Transverse colon (tissue), 4 donors: ENCODE measurements around the gene DNAAF3.

Experiments used
- CTCF ChIP-seq, 5 experiments: fragments of 200-600 bp in 3 of 5; fragments of 450-650 bp in 2 of 5; sonication (generic) in 3 of 5; IDR thresholded peaks; 1 replicate in 2 of 5; 2 replicates in 3 of 5; pipeline ENCODE4 v1.5.1; 2016 to 2017; ENCODE audit warnings: antibody characterized with exemption in 5 of 5, inconsistent platforms in 3 of 5, mild to moderate bottlenecking in 2 of 5, moderate library complexity in 1 of 5
- POLR2A ChIP-seq: fragments of 450-650 bp; IDR thresholded peaks from one replicate; pipeline ENCODE4 v1.6.1; 2016; ENCODE audit warnings: antibody characterized with exemption, mild to moderate bottlenecking, moderate library complexity
- POLR2AphosphoS5 ChIP-seq, 3 donors: sonication (generic); formaldehyde crosslinking; IDR thresholded peaks; one replicate each; pipeline ENCODE4 v1.6.1; 2016; ENCODE audit warnings: antibody characterized with exemption in 3 of 3

- TF ChIP-seq POLR2A: no peak
- no peak for TF ChIP-seq CTCF (IDR thresholded peaks at IDR 0.05)
- TF ChIP-seq POLR2AphosphoS5 (IDR thresholded peaks at IDR 0.05): no peak
Measured at GRCh38 chr19:55175117-55175867, 8.9 kb upstream of the DNAAF3 start.
